Measurements from ENCODE around the gene XPR1. TPM values are rescaled to one million over a fixed set of nuclear protein-coding genes. Genes with fewer than 3 reads are reported as not detected.

XPR1 gene
- total RNA-seq, 1 experiment from 2014 or later, result 16.8 TPM

DNA sequence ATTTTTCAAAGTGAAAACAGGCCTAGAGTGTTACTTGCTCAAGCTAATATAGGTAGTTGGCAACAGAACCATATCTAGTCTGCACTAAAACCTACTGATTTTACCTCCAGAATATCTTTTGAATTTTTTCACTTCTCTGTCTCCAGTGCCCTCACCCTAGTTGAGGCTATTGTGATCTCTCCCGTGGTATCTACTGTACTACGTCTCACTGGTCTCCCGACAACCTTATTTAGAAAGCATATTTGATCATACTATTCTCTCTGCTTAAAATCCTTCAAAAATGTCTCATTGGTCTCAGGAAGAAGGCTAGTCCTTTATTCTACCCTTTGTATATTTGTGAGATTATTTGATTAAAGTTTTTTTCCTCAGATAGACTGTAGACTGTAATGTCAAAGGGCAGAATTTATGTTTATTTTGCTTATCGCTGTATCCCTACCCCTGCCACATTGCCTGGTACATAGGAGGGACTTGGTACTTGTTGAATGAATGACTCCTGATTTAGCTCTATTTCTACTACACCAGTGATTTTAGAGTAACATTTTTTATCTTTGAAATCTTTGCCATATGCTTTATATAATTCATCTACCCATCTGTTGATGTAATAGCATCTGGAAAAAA is 145.4 kb downstream of the XPR1 start:
- TF ChIP-seq, protein P1, sequence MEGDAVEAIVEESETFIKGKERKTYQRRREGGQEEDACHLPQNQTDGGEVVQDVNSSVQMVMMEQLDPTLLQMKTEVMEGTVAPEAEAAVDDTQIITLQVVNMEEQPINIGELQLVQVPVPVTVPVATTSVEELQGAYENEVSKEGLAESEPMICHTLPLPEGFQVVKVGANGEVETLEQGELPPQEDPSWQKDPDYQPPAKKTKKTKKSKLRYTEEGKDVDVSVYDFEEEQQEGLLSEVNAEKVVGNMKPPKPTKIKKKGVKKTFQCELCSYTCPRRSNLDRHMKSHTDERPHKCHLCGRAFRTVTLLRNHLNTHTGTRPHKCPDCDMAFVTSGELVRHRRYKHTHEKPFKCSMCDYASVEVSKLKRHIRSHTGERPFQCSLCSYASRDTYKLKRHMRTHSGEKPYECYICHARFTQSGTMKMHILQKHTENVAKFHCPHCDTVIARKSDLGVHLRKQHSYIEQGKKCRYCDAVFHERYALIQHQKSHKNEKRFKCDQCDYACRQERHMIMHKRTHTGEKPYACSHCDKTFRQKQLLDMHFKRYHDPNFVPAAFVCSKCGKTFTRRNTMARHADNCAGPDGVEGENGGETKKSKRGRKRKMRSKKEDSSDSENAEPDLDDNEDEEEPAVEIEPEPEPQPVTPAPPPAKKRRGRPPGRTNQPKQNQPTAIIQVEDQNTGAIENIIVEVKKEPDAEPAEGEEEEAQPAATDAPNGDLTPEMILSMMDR (conservative IDR thresholded peaks at IDR 0.05), result no peak
- TF ChIP-seq EZH2 (IDR thresholded peaks at IDR 0.05; ENCODE audit: low read depth), result no peak
- ChIA-PET CTCF (no interaction called here), POLR2A (ENCODE audit: unreplicated experiment) (no interaction called here)
- H3K4me3 ChIP-seq, result no peak overlapping the region
- no peaks in the 10 kb centered on the region for H3K27me3 ChIP-seq (ENCODE audit: insufficient read depth, low read depth)
- no peaks in the 10 kb centered on the region for H4K20me1 ChIP-seq (ENCODE audit: insufficient read depth)
- no TSS peak for BruUV-seq (replicated peaks)
- H3K9me2 ChIP-seq (ENCODE audit: insufficient read depth), result no peaks in the 10 kb centered on the region
- no peak overlapping the region for H2AFZ ChIP-seq
- no peaks in the 10 kb centered on the region for H3F3A ChIP-seq (ENCODE audit: insufficient read depth, low read depth)
- no peaks in the 10 kb centered on the region for H3K79me2 ChIP-seq (ENCODE audit: low read depth)
- H3K27ac ChIP-seq, result no peak overlapping the region
- no peak for DNase-seq
- no peaks in the 10 kb centered on the region for H3K9me3 ChIP-seq (ENCODE audit: insufficient read depth, low read depth)
- intact Hi-C loops (cut with micrococcal nuclease; ENCODE audit: unreplicated experiment), result loop anchor here (5.0 kb wide), 1 partner anchor 245 kb away; no protein-coding TSS in a partner anchor
- H3K4me1 ChIP-seq (replicated peaks; ENCODE audit: insufficient read depth), result no peaks in the 10 kb centered on the region
- no peak overlapping the region for H3K4me2 ChIP-seq
- no peaks in the 10 kb centered on the region for H3K36me3 ChIP-seq (ENCODE audit: low read depth)

DNA sequence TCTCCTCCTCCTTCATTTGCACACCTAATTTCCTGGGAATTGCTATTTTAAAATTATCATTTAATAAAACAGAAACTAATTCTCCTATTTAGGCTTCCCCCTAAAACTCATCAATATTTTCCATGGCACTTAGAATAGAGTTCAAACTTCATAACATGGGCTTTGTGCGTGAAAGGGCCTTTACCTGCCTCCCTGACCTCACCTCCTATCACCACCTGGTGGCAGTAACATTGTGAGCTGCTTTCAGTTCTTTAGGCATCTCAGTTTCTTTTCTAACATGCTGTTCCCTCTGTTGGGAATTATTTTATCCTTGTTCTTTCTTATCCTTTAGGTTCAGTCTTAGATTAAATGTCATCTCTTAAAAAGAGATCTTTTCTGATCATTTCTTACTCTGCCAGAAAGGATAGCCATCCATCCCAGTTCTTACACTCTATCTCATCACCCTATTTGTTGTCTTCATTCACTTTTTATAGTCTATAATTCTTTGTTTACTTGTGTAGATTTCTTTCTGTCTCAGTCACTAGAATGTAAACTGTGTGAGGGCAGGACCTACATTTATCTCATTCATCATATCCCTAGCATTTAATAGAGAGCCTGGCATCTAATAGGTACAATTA is 147.1 kb downstream of the XPR1 start:
- BruUV-seq (replicated peaks), result no TSS peak
- H4K20me1 ChIP-seq (ENCODE audit: insufficient read depth), result no peaks in the 10 kb centered on the region

DNA sequence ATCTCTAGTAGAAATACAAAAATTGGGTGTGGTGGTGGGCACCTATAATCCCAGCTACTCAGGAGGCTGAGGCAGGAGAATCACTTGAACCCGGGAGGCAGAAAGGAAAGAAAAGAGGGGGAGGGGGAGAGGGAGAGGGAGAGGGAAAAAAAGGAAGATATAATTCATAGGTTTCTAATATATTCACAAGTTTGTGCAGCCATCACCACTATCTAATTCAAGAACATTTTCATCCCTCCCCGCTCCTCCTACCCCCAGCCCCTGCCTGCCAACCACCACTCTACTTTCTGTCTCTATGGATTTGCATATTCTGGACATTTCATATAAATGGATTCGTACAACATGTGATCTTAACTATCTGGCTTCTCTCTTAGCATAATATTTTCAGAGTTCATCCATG is 147.8 kb downstream of the XPR1 start:
- Histone ChIP-seq H3K27me3 (ENCODE audit: insufficient read depth, low read depth) (no peaks in the 10 kb centered on the region), H3K36me3 (ENCODE audit: low read depth) (no peaks in the 10 kb centered on the region), H3K27ac (no peak overlapping the region), H3K79me2 (ENCODE audit: low read depth) (no peaks in the 10 kb centered on the region), H3K4me3 (no peak overlapping the region), H3K9me3 (ENCODE audit: insufficient read depth, low read depth) (no peaks in the 10 kb centered on the region), H3K4me1 (replicated peaks; ENCODE audit: insufficient read depth) (no peaks in the 10 kb centered on the region), H3K9me2 (ENCODE audit: insufficient read depth) (no peaks in the 10 kb centered on the region), H2AFZ (no peak overlapping the region), H4K20me1 (ENCODE audit: insufficient read depth) (no peaks in the 10 kb centered on the region), H3K4me2 (no peak overlapping the region), H3F3A (ENCODE audit: insufficient read depth, low read depth) (no peaks in the 10 kb centered on the region)
- intact Hi-C loops (cut with micrococcal nuclease; ENCODE audit: unreplicated experiment), result loop anchor here (5.0 kb wide), 1 partner anchor 247 kb away; no protein-coding TSS in a partner anchor
- ChIA-PET POLR2A (ENCODE audit: unreplicated experiment) (no interaction called here), CTCF (interaction anchor here (0.6 kb wide), 1 partner anchor 26 kb away, joined by 9 read pairs; no protein-coding TSS in a partner anchor)
- BruUV-seq (replicated peaks), result no TSS peak
- TF ChIP-seq, protein P1 (conservative IDR thresholded peaks at IDR 0.05), result no peak
- no peak for TF ChIP-seq EZH2 (IDR thresholded peaks at IDR 0.05; ENCODE audit: low read depth)
- no peak for DNase-seq

More for the DNA sequence above, 147.1 kb downstream of the XPR1 start:
- Histone ChIP-seq H3K27ac (no peak overlapping the region), H3K79me2 (ENCODE audit: low read depth) (no peaks in the 10 kb centered on the region), H3K4me2 (no peak overlapping the region), H3K36me3 (ENCODE audit: low read depth) (no peaks in the 10 kb centered on the region), H3K9me3 (ENCODE audit: insufficient read depth, low read depth) (no peaks in the 10 kb centered on the region), H2AFZ (no peak overlapping the region), H3K4me3 (no peak overlapping the region), H3K4me1 (replicated peaks; ENCODE audit: insufficient read depth) (no peaks in the 10 kb centered on the region), H3F3A (ENCODE audit: insufficient read depth, low read depth) (no peaks in the 10 kb centered on the region), H3K9me2 (ENCODE audit: insufficient read depth) (no peaks in the 10 kb centered on the region), H3K27me3 (ENCODE audit: insufficient read depth, low read depth) (no peaks in the 10 kb centered on the region)
- POLR2A ChIA-PET (ENCODE audit: unreplicated experiment), result no interaction called here
- intact Hi-C loops (cut with micrococcal nuclease; ENCODE audit: unreplicated experiment), result loop anchor here (5.0 kb wide), 1 partner anchor 247 kb away; no protein-coding TSS in a partner anchor
- CTCF ChIA-PET, result interaction anchor here (0.5 to 0.6 kb wide), 2 partner anchors 27 to 248 kb away, joined by 3 to 9 read pairs; no protein-coding TSS in a partner anchor
- TF ChIP-seq EZH2 (IDR thresholded peaks at IDR 0.05; ENCODE audit: low read depth), result no peak
- TF ChIP-seq, protein P1 (conservative IDR thresholded peaks at IDR 0.05), result peak; percentile 60; the same call in 1 of the 2 replicates
- no peak for DNase-seq

Measured in PC-9 (cell line).